ENCODE measurements around the gene SORBS2.

SORBS2 gene

DNA sequence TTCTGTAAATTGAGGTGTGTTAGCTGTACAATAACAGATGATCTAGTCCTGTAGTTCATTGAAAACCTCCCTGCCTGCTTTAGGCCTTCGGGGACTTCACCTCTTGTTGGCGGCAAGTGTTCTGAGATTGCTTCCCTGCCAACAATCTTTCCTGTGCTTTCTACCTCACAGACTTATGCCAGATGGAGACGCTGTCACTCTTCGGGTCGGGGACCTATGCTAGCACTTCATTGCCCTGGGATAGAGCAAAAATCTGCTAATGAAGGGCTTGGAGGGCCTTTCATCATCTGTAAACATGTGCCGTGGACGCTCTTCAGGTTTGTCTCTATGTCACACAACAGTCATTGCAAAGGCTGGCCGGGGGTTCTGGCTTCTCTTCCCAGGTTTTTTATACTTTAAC lies 272.0 kb downstream of the SORBS2 start:
- Histone ChIP-seq H3K27ac (no peak overlapping the region), H3K4me1 (no peaks in the 10 kb centered on the region)
- TF ChIP-seq, protein P1, sequence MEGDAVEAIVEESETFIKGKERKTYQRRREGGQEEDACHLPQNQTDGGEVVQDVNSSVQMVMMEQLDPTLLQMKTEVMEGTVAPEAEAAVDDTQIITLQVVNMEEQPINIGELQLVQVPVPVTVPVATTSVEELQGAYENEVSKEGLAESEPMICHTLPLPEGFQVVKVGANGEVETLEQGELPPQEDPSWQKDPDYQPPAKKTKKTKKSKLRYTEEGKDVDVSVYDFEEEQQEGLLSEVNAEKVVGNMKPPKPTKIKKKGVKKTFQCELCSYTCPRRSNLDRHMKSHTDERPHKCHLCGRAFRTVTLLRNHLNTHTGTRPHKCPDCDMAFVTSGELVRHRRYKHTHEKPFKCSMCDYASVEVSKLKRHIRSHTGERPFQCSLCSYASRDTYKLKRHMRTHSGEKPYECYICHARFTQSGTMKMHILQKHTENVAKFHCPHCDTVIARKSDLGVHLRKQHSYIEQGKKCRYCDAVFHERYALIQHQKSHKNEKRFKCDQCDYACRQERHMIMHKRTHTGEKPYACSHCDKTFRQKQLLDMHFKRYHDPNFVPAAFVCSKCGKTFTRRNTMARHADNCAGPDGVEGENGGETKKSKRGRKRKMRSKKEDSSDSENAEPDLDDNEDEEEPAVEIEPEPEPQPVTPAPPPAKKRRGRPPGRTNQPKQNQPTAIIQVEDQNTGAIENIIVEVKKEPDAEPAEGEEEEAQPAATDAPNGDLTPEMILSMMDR (IDR thresholded peaks at IDR 0.05): no peak

DNA sequence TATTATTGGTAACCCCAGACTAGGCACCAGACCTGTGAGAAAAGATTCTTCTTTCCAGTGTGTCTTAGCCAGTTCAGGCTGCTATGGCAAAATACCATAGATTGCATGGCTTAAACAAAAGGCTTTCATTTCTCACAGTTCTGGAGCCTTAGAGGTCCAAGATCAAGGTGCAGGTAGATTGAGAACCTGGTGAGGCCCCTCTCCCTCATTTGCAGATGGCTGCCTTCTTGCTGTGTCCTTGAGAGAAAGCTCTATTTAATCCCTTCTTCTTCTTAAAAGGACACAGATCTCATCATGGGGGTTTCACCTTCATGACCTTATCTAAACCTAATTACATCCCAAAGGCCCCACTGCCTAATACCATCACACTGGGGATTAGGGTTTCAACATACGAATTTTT lies 273.2 kb downstream of the SORBS2 start:
- Histone ChIP-seq H3K4me2 (ENCODE audit: low read length) (no peak overlapping the region), H3K27ac (no peak overlapping the region), H3K4me3 (ENCODE audit: low read depth, low read length) (no peak overlapping the region), H2AFZ (no peak overlapping the region), H3K27me3 (ENCODE audit: control insufficient read depth, insufficient read depth, low read length) (no peaks in the 10 kb centered on the region), H3K36me3 (ENCODE audit: control insufficient read depth, insufficient read depth, low read length) (no peaks in the 10 kb centered on the region), H3K9ac (no peak overlapping the region), H3K9me3 (ENCODE audit: control insufficient read depth, low read length) (no peaks in the 10 kb centered on the region), H3K4me1 (no peaks in the 10 kb centered on the region), H3K79me2 (no peaks in the 10 kb centered on the region)
- TF ChIP-seq, protein P1 (IDR thresholded peaks at IDR 0.05): no peak

More for the DNA sequence above, 272.0 kb downstream of the SORBS2 start:
- Histone ChIP-seq H3K9ac (no peak overlapping the region), H3K27me3 (ENCODE audit: control insufficient read depth, insufficient read depth, low read length) (no peaks in the 10 kb centered on the region), H3K9me3 (ENCODE audit: control insufficient read depth, low read length) (no peaks in the 10 kb centered on the region), H2AFZ (no peak overlapping the region), H3K79me2 (no peaks in the 10 kb centered on the region), H3K4me3 (ENCODE audit: low read depth, low read length) (no peak overlapping the region), H3K36me3 (ENCODE audit: control insufficient read depth, insufficient read depth, low read length) (no peaks in the 10 kb centered on the region), H3K4me2 (ENCODE audit: low read length) (no peak overlapping the region)

DNA sequence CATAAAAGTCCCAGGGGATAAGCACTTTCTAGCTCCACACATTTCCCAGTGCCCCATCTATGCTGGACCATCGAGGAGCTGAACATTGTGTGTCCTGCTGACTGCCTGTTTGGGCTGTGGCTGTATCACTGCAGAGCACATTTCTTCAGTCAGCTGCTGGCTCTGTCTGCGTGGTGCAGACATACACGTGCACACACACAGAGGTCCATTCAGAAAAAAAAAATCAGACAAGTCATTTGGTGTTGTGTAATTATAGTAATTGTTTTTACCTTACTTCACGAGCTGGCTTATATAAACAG lies 275.6 kb downstream of the SORBS2 start:
- Histone ChIP-seq H3K9me3 (ENCODE audit: control insufficient read depth, low read length) (no peaks in the 10 kb centered on the region), H2AFZ (no peak overlapping the region), H3K4me1 (no peaks in the 10 kb centered on the region), H3K4me3 (ENCODE audit: low read depth, low read length) (no peak overlapping the region), H3K4me2 (ENCODE audit: low read length) (no peak overlapping the region), H3K36me3 (ENCODE audit: control insufficient read depth, insufficient read depth, low read length) (no peaks in the 10 kb centered on the region), H3K9ac (no peak overlapping the region), H3K79me2 (no peaks in the 10 kb centered on the region), H3K27ac (no peak overlapping the region), H3K27me3 (ENCODE audit: control insufficient read depth, insufficient read depth, low read length) (no peaks in the 10 kb centered on the region)
- TF ChIP-seq, protein P1 (IDR thresholded peaks at IDR 0.05): no peak

DNA sequence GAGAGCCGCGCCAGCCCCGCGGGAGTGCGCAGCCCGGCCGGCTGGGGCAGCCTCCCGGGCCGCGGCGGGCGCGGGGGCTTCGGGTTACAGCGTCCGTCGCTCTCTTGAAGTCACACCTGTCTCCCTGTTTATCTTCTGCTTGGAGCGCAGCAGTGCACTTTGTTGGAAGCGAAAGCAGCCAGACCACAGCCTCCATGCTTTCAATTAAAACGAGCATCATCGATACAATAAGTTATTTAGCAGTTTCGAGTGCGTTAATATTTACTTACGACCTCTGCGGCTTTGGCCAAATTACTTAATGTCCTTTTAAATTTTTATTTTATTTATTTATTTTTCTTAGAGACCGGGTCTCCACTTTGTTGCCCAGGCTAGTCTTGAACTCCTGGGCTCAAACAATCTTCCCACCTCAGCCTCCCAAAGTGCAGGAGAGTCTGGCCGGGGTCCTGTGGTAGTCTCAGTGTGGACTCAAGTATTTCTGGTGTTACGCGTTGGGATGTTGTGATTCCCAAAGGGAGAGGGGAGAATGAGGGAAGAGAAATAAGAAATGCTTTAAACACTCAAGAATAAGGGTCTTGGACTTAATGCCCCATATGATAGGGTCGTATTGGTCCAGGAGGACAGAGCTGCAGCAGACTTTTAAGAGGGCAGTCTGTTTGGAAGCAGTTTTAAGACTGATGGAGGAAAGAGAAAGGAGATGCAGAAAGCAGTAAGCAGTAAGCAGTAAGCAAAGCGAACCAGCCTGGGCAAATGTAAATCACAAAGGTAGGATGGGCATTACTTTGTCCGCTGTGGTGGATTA lies 276.2 kb downstream of the SORBS2 start:
- Histone ChIP-seq H3K4me2 (ENCODE audit: low read length) (peak overlapping the region; percentile 96), H2AFZ (peak overlapping the region; percentile 78), H3K79me2 (no peaks in the 10 kb centered on the region), H3K4me1 (no peaks in the 10 kb centered on the region), H3K27me3 (ENCODE audit: control insufficient read depth, insufficient read depth, low read length) (no peaks in the 10 kb centered on the region), H3K36me3 (ENCODE audit: control insufficient read depth, insufficient read depth, low read length) (no peaks in the 10 kb centered on the region), H3K4me3 (ENCODE audit: low read depth, low read length) (peak overlapping the region; percentile 40), H3K27ac (no peak overlapping the region), H3K9me3 (ENCODE audit: control insufficient read depth, low read length) (no peaks in the 10 kb centered on the region), H3K9ac (no peak overlapping the region)
- TF ChIP-seq, protein P1 (IDR thresholded peaks at IDR 0.05): no peak
